Ascending aorta (tissue), 2 donors: ENCODE measurements around the gene NUDT15. TPM values are rescaled to one million over a fixed set of nuclear protein-coding genes. Genes with fewer than 3 reads are reported as not detected.
A peak's percentile ranks its signal among the peaks of the same experiment; 100 is the strongest.

Source experiments
- DNase-seq, 2 donors: peaks; one replicate each; pipeline ENCODE4 v3.0.0-alpha.2; 2019; ENCODE audit warnings: low spot score in 2 of 2
- H3K27ac ChIP-seq, 2 donors: fragments of 200-600 bp; sonication (generic); one replicate each; pipeline ENCODE4 v1.5.1; 2016 to 2017; ENCODE audit warnings: mild to moderate bottlenecking in 1 of 2
- H3K27me3 ChIP-seq: fragments of 200-600 bp; sonication (generic); one replicate; pipeline ENCODE4 v1.5.1; 2017
- H3K36me3 ChIP-seq, 2 donors: fragments of 200-600 bp; sonication (generic); one replicate each; pipeline ENCODE4 v1.5.1; 2016
- H3K4me1 ChIP-seq, 2 donors: fragments of 200-600 bp; sonication (generic); one replicate each; pipeline ENCODE4 v1.5.1; 2016 to 2017; ENCODE audit warnings: mild to moderate bottlenecking in 1 of 2
- H3K4me3 ChIP-seq, 2 donors: fragments of 200-600 bp; sonication (generic); one replicate each; pipeline ENCODE4 v1.5.1; 2016 to 2017; ENCODE audit warnings: mild to moderate bottlenecking in 1 of 2
- H3K9me3 ChIP-seq, 2 donors: fragments of 200-600 bp; sonication (generic); one replicate each; pipeline ENCODE4 v1.5.1; 2016
- CTCF ChIP-seq, 3 experiments: fragments of 200-600 bp in 2 of 3; fragments of 450-650 bp in 1 of 3; sonication (generic) in 2 of 3; IDR thresholded peaks; one replicate each; pipeline ENCODE4 v1.5.1; 2016 to 2019; ENCODE audit warnings: antibody characterized with exemption in 3 of 3, mild to moderate bottlenecking in 1 of 3, moderate library complexity in 1 of 3
- intact Hi-C: fragments of 100-400 bp; cut with DNase I; formaldehyde crosslinking; loops from one replicate; pipeline ENCODE4 v1.15.1; 2023
- total RNA-seq: library from RNA; depleted of rRNA; stranded (reverse); fragments of >200 nt; gene quantifications from one replicate; pipeline ENCODE4 v1.1.0, GENCODE V29; 2016

The NUDT15 gene
- 4.2 TPM for total RNA-seq

- Histone ChIP-seq H3K9me3 (no peaks in the 10 kb centered on the region), H3K4me3 (peak within 1 kb of the TSS; percentile 78 to 91), H3K36me3 (peaks cover 0 to 7% of the 10 kb centered on the region in 2 donors), H3K27me3 (no peaks in the 10 kb centered on the region), H3K27ac (peak within 1 kb of the TSS; percentile 94 to 96), H3K4me1 (peaks cover 0 to 11% of the 10 kb centered on the region in 2 donors)
- DNase-seq = peak; percentile 61 to 95
- intact Hi-C loops = loop anchor here (1.0 to 5.0 kb wide), 4 partner anchors 37 to 266 kb away; partner anchors contain the start of genes ITM2B, MED4, RB1 and SUCLA2
- TF ChIP-seq CTCF (IDR thresholded peaks at IDR 0.05) = peak; percentile 95 to 97 (median 96)
Measured at GRCh38 chr13:48037346-48038173, at the start of gene NUDT15. TSS of gene NUDT15 (plus strand) at chr13:48037726. CDS start at chr13:48037747, 21 bp downstream.

- H3K9me3 ChIP-seq = no peaks in the 10 kb centered on the region
- intact Hi-C loops = no loop called here
- peaks cover 21 to 44% of the 10 kb centered on the region in 2 donors for H3K36me3 ChIP-seq
- no peaks in the 10 kb centered on the region for H3K27me3 ChIP-seq
- no peak overlapping the region for H3K27ac ChIP-seq
- no peaks in the 10 kb centered on the region for H3K4me1 ChIP-seq
- no peak for DNase-seq
- H3K4me3 ChIP-seq = no peak overlapping the region
- TF ChIP-seq CTCF (IDR thresholded peaks at IDR 0.05) = no peak
Measured at GRCh38 chr13:47990427-47990826, 47.1 kb upstream of the NUDT15 start.

GRCh38 chr13:47990920-47991466 lies 46.5 kb upstream of the NUDT15 start:
- Histone ChIP-seq H3K9me3 (no peaks in the 10 kb centered on the region), H3K4me3 (no peak overlapping the region), H3K27ac (no peak overlapping the region), H3K36me3 (peaks cover 17 to 43% of the 10 kb centered on the region in 2 donors), H3K27me3 (no peaks in the 10 kb centered on the region), H3K4me1 (no peaks in the 10 kb centered on the region)
- intact Hi-C loops = no loop called here
- DNase-seq = no peak
- TF ChIP-seq CTCF (IDR thresholded peaks at IDR 0.05) = no peak

- no peaks in the 10 kb centered on the region for H3K9me3 ChIP-seq
- no peaks in the 10 kb centered on the region for H3K27me3 ChIP-seq
- no peaks in the 10 kb centered on the region for H3K4me1 ChIP-seq
- DNase-seq = no peak
- intact Hi-C loops = no loop called here
- no peak for TF ChIP-seq CTCF (IDR thresholded peaks at IDR 0.05)
- H3K4me3 ChIP-seq = no peak overlapping the region
- H3K36me3 ChIP-seq = peaks cover 12 to 35% of the 10 kb centered on the region in 2 donors
- no peak overlapping the region for H3K27ac ChIP-seq
Measured at GRCh38 chr13:47991859-47992258, 45.7 kb upstream of the NUDT15 start.

- no peak for TF ChIP-seq CTCF (IDR thresholded peaks at IDR 0.05)
- Histone ChIP-seq H3K4me3 (no peak overlapping the region), H3K4me1 (peaks cover 0 to 3% of the 10 kb centered on the region in 2 donors), H3K9me3 (no peaks in the 10 kb centered on the region), H3K36me3 (peaks cover 6 to 20% of the 10 kb centered on the region in 2 donors), H3K27me3 (no peaks in the 10 kb centered on the region), H3K27ac (no peak overlapping the region)
- DNase-seq = no peak
- intact Hi-C loops = no loop called here
Measured at GRCh38 chr13:47997384-47997783, 40.1 kb upstream of the NUDT15 start.
